Measurements from ENCODE around the gene AKAP13. TPM values are rescaled to one million over a fixed set of nuclear protein-coding genes. Genes with fewer than 3 reads are reported as not detected.
"Not testable (repeated sequence)": the region's sequence is repeated elsewhere in the genome, so short reads cannot be mapped to it uniquely, and the experiment has no call there.

The AKAP13 gene
- total RNA-seq, 4 donors from 2014 or later = 332 to 362 (median 351) TPM

DNA sequence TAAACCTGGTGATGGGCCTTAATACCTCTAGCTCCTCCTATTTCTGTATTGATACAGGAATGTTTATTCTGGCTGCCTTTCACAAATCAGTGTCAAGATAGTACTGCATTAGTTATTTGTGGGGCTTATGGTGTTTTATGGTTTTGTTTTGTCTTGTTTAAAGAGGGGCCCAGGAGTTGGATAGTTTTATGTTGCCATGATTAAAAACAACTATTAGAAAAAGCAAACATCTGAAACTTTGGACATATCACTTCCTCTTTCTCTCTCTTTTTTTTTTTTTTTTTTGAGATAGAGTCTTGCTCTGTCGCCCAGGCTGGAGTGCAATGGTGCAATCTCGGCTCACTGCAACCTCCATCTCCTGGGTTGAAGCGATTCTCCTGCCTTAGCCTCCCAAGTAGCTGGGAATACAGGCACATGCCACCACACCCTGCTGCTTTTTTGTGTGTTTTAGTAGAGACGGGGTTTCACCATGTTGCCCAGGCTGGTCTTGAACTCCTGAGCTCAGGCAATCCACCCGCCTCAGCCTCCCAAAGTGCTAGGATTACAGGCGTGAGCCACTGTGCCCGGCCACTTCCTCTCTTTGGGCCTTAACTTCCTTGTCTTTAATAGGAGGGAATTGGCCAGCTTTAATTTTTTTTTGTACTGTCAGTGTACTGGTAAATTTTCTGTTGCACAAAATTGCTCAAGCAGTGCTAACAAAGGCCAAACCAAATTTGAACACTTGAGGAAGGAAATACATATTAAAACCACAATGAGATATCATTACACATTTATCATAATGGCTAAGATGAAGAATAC is 155.3 kb downstream of the AKAP13 start:
- 82 to 88% methylated on average over 7 of the region's 7 CpGs for WGBS, 2 donors
- TF ChIP-seq EP300 (IDR thresholded peaks at IDR 0.05) = peak in 1 of 2 donors; percentile 52
- H3K9me3 ChIP-seq; DNase-seq (ENCODE audit: low spot score in 2 of 2); H3K4me3 ChIP-seq; H3K27me3 ChIP-seq: not testable (repeated sequence)
- Histone ChIP-seq H3K36me3 (peaks cover 0 to 18% (median 0%) of the 10 kb centered on the region in 3 donors), H3K4me1 (peaks cover 0 to 16% (median 4%) of the 10 kb centered on the region in 4 donors), H3K27ac (peak overlapping the region in 1 of 4 donors; percentile 30)

DNA sequence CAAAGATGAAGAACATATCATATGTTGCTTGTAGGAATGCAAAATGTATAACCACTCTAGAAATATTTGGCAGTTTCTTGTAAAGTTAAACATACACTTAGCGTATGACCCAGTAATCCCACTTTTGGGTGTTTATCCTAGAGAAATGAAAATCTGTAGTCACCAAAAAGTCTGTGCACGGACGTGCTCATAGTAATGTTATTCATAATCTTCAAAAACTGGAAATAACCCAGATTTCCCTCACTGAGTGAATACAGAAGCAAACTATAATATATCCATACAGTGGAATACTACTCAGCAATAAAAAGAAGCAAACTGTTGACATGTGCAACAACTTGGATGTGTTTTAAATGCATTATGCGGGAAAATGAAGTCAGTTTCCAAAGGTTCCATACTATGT is 155.9 kb downstream of the AKAP13 start:
- H3K27ac ChIP-seq = no peak overlapping the region
- peaks cover 0 to 18% (median 0%) of the 10 kb centered on the region in 3 donors for H3K36me3 ChIP-seq
- H3K4me3 ChIP-seq = no peak overlapping the region
- no peak for TF ChIP-seq EP300 (IDR thresholded peaks at IDR 0.05)
- no peak for TF ChIP-seq POLR2A (IDR thresholded peaks at IDR 0.05)
- TF ChIP-seq, protein P1, sequence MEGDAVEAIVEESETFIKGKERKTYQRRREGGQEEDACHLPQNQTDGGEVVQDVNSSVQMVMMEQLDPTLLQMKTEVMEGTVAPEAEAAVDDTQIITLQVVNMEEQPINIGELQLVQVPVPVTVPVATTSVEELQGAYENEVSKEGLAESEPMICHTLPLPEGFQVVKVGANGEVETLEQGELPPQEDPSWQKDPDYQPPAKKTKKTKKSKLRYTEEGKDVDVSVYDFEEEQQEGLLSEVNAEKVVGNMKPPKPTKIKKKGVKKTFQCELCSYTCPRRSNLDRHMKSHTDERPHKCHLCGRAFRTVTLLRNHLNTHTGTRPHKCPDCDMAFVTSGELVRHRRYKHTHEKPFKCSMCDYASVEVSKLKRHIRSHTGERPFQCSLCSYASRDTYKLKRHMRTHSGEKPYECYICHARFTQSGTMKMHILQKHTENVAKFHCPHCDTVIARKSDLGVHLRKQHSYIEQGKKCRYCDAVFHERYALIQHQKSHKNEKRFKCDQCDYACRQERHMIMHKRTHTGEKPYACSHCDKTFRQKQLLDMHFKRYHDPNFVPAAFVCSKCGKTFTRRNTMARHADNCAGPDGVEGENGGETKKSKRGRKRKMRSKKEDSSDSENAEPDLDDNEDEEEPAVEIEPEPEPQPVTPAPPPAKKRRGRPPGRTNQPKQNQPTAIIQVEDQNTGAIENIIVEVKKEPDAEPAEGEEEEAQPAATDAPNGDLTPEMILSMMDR (IDR thresholded peaks at IDR 0.05) = no peak
- no peak for DNase-seq (ENCODE audit: low spot score in 2 of 2)
- no peaks in the 10 kb centered on the region for H3K9me3 ChIP-seq
- no peaks in the 10 kb centered on the region for H3K27me3 ChIP-seq
- H3K4me1 ChIP-seq = peaks cover 0 to 18% (median 6%) of the 10 kb centered on the region in 4 donors
- 58 to 68% methylated on average over 4 of the region's 4 CpGs for WGBS, 2 donors

DNA sequence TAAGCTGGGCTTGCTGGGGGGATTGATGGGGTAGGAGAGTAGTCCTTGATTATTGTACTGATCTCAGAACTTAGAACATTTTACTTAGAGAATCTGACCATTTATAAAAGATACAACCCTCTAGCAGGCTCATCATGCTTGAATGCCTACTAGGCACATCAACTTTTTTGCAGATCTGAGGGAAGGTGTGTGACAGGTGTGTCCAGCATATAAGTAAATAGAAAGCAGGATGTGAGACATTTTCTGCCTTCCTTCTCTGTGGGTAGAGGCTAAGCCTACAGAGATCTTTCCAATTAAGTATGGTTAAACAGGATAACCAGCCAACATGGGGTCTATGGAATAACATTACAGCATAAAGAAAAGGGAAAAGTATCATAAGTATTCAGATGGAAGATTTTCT is 159.1 kb downstream of the AKAP13 start:
- no peak overlapping the region for H3K4me3 ChIP-seq
- peaks cover 0 to 8% (median 0%) of the 10 kb centered on the region in 3 donors for H3K36me3 ChIP-seq
- no peaks in the 10 kb centered on the region for H3K27me3 ChIP-seq
- no peak for DNase-seq (ENCODE audit: low spot score in 2 of 2)
- H3K9me3 ChIP-seq = no peaks in the 10 kb centered on the region
- TF ChIP-seq EP300 (IDR thresholded peaks at IDR 0.05) (no peak), POLR2A (IDR thresholded peaks at IDR 0.05) (no peak)
- TF ChIP-seq, protein P1 (IDR thresholded peaks at IDR 0.05) = no peak
- peaks cover 4 to 47% (median 25%) of the 10 kb centered on the region in 4 donors for H3K4me1 ChIP-seq
- no peak overlapping the region for H3K27ac ChIP-seq

DNA sequence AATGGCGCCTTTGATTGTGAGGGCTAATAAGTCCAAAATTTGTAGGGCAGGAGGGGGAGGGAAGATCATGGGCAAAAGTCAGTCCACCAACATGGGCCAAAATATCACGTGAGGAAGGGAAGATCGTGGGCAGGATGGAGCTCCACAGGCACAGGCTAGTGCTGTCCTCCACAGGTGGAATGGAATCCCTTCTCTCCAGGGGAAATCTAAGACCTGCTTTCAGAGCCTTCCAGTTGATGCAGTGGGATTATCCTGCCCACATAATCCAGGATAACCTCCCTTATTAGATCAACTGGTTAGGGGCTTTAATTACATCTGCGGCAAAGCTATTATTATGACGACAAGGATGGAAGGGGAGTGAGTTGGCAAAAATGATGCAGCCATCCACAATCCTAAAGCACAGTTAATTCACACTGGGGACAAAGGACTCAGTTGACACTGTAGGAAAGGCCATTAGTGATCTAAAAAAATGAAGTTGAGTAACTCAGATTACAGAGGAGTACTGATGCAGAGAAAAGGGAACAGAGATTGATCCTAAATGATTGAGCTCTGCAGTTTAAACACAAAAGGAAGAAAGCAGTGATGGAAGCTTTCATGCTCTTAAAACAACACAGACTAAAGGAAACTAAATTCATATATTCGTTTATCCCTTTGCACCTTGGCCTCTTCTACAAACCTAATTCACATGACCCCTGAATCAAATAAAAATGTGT is 159.8 kb downstream of the AKAP13 start:
- 88 to 90% methylated on average over 6 of the region's 6 CpGs for WGBS, 2 donors
- Histone ChIP-seq H3K4me3 (no peak overlapping the region), H3K27ac (no peak overlapping the region), H3K9me3 (no peaks in the 10 kb centered on the region), H3K4me1 (peaks cover 4 to 54% (median 31%) of the 10 kb centered on the region in 4 donors), H3K36me3 (peaks cover 0 to 2% (median 0%) of the 10 kb centered on the region in 3 donors), H3K27me3 (no peaks in the 10 kb centered on the region)
- TF ChIP-seq POLR2A (IDR thresholded peaks at IDR 0.05) (no peak), EP300 (IDR thresholded peaks at IDR 0.05) (no peak)
- TF ChIP-seq, protein P1 (IDR thresholded peaks at IDR 0.05) = no peak
- no peak for DNase-seq (ENCODE audit: low spot score in 2 of 2)

DNA sequence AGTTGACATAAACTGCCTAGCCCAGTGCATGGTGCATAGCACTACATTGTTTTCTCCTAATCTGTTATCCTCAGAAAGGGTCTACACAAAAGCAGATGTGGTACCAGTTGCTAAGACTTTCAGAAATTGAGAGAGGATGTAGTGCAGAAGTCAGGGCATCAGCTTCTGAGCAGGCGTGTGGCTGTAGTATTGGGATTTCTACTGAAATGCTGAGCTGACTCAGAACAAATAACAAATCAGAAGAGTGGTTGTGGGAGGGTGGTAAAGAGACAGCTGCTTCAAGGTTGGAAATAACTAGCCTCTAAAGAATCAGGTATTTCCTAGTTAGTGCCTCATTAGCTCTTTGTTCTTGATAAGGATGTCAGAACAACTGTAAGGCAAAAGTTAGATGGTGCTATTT is 161.3 kb downstream of the AKAP13 start:
- peaks cover 4 to 57% (median 34%) of the 10 kb centered on the region in 4 donors for H3K4me1 ChIP-seq
- H3K27me3 ChIP-seq = no peaks in the 10 kb centered on the region
- H3K36me3 ChIP-seq = no peaks in the 10 kb centered on the region
- H3K4me3 ChIP-seq = no peak overlapping the region
- no peak for DNase-seq (ENCODE audit: low spot score in 2 of 2)
- TF ChIP-seq, protein P1 (IDR thresholded peaks at IDR 0.05) = no peak
- TF ChIP-seq EP300 (IDR thresholded peaks at IDR 0.05) (no peak), POLR2A (IDR thresholded peaks at IDR 0.05) (no peak)
- no peak overlapping the region for H3K27ac ChIP-seq
- H3K9me3 ChIP-seq = no peaks in the 10 kb centered on the region
- 73 to 76% methylated on average over 1 of the region's 1 CpG for WGBS, 2 donors
